Naive thymus-derived CD4-positive, alpha-beta T cell (primary cell): ENCODE results near the gene MGAT4A. TPM values are rescaled to one million over a fixed set of nuclear protein-coding genes. Genes with fewer than 3 reads are reported as not detected.

Experiments
- ATAC-seq: fragments of 150-1000 bp; cut with Tn5 transposase; 2 replicates; pipeline ENCODE4 v1.10.0; 2021; ENCODE audit warnings: mild to moderate bottlenecking, moderate library complexity
- CTCF ChIA-PET: fragments of 350-600 bp; sonication (Branson Sonifier 250); formaldehyde crosslinking; loops from one replicate; lab custom pipeline; 2021; ENCODE audit warnings: antibody characterized with exemption; lab: Charles Lee
- POLR2A ChIA-PET: fragments of 350-600 bp; sonication (Branson Sonifier 250); formaldehyde crosslinking; loops from one replicate; lab custom pipeline; 2021; ENCODE audit warnings: antibody characterized with exemption, inconsistent platforms; lab: Charles Lee
- DNase-seq, 9 donors: peaks; one replicate each; pipeline versions ENCODE4 v3.0.0 to v3.0.0-alpha.2; 2020 to 2022; ENCODE audit warnings: mixed read lengths in 1 of 9
- H3K27ac ChIP-seq: one replicate; pipeline ENCODE4 v1.7.0; 2013; ENCODE audit warnings: mild to moderate bottlenecking, low read depth, low read length, moderate library complexity
- H3K27me3 ChIP-seq, 2 donors: one replicate each; pipeline ENCODE4 v1.7.0; 2013; ENCODE audit warnings: low read length in 2 of 2, mild to moderate bottlenecking in 2 of 2, moderate library complexity in 2 of 2; ENCODE audit not compliant: control insufficient read depth in 2 of 2, insufficient read depth in 2 of 2
- H3K36me3 ChIP-seq, 3 experiments: 1 replicate in 2 of 3; 2 replicates in 1 of 3; pipeline ENCODE4 v1.7.0; 2013; ENCODE audit warnings: low read length in 3 of 3, mild to moderate bottlenecking in 3 of 3, moderate library complexity in 1 of 3; ENCODE audit not compliant: insufficient read depth in 3 of 3, control insufficient read depth in 2 of 3
- H3K4me1 ChIP-seq, 2 donors: one replicate each; pipeline ENCODE4 v1.7.0; 2013; ENCODE audit warnings: low read length in 2 of 2, mild to moderate bottlenecking in 2 of 2, moderate library complexity in 1 of 2; ENCODE audit not compliant: control insufficient read depth in 2 of 2, insufficient read depth in 2 of 2
- H3K4me3 ChIP-seq: 2 replicates; pipeline ENCODE4 v1.7.0; 2013; ENCODE audit warnings: mild to moderate bottlenecking, low read length
- H3K9me3 ChIP-seq, 3 experiments: 1 replicate in 2 of 3; 2 replicates in 1 of 3; pipeline ENCODE4 v1.7.0; 2013; ENCODE audit warnings: low read length in 3 of 3; ENCODE audit not compliant: control insufficient read depth in 2 of 3
- H3K27ac Mint-ChIP-seq, 9 donors: one replicate each; pipeline ENCODE4 v1.8.0; 2020 to 2022; ENCODE audit warnings: mixed read lengths in 9 of 9, mild to moderate bottlenecking in 8 of 9, moderate library complexity in 5 of 9, inconsistent platforms in 2 of 9
- H3K27me3 Mint-ChIP-seq, 5 donors: one replicate each; pipeline ENCODE4 v1.8.0; 2021 to 2022; ENCODE audit warnings: mixed read lengths in 5 of 5, mild to moderate bottlenecking in 1 of 5
- H3K36me3 Mint-ChIP-seq, 5 donors: one replicate each; pipeline ENCODE4 v1.8.0; 2020 to 2022; ENCODE audit warnings: mixed read lengths in 5 of 5, mild to moderate bottlenecking in 3 of 5, inconsistent platforms in 1 of 5
- H3K4me1 Mint-ChIP-seq, 7 donors: one replicate each; pipeline ENCODE4 v1.8.0; 2020 to 2022; ENCODE audit warnings: mixed read lengths in 7 of 7, mild to moderate bottlenecking in 3 of 7, inconsistent platforms in 1 of 7
- H3K4me3 Mint-ChIP-seq, 10 donors: one replicate each; pipeline ENCODE4 v1.8.0; 2020 to 2022; ENCODE audit warnings: mild to moderate bottlenecking in 10 of 10, mixed read lengths in 10 of 10, moderate library complexity in 6 of 10, inconsistent platforms in 2 of 10
- H3K9me3 Mint-ChIP-seq, 11 donors: one replicate each; pipeline ENCODE4 v1.8.0; 2020 to 2022; ENCODE audit warnings: mixed read lengths in 11 of 11, mild to moderate bottlenecking in 4 of 11, inconsistent platforms in 1 of 11, moderate library complexity in 1 of 11
- intact Hi-C, 2 donors: fragments of 100-400 bp; cut with micrococcal nuclease; formaldehyde crosslinking; loops; one replicate each; pipeline ENCODE4 v1.15.1; 2023
- polyA plus RNA-seq, 2 donors: library from polyadenylated mRNA; unstranded; fragments of 300-500 nt; fragmentation: Illumina TruSeq; gene quantifications; one replicate each; pipeline ENCODE4 v1.2.3, GENCODE V29; 2021
- total RNA-seq, 6 experiments: library from RNA in 5 of 6; stranded (reverse) in 5 of 6; gene quantifications; 1 replicate in 5 of 6; 2 replicates in 1 of 6; pipeline ENCODE4 v1.2.3 and lab custom pipeline; 2021 to 2026

MGAT4A gene
- total and polyA plus RNA-seq, 7 experiments from 2014 or later: 125 to 349 (median 262) TPM

GRCh38 chr2:98712145-98712544 lies 18.8 kb downstream of the MGAT4A start:
- no peak overlapping the region for H3K4me3 ChIP-seq
- Mint-ChIP-seq H3K4me1 (peaks cover 64 to 100% (median 91%) of the 10 kb centered on the region in 7 donors), H3K27ac (peak overlapping the region; percentile 38 to 95 (median 79)), H3K27me3 (no peaks in the 10 kb centered on the region), H3K9me3 (no peaks in the 10 kb centered on the region), H3K4me3 (peak overlapping the region; percentile 35 to 81 (median 75)), H3K36me3 (peaks cover 9 to 42% (median 14%) of the 10 kb centered on the region in 5 donors)
- ATAC-seq (no peak), DNase-seq (no peak)
- POLR2A ChIA-PET: interaction anchor here (0.6 to 3.4 kb wide), 10 partner anchors 9 to 107 kb away, joined by 3 to 15 read pairs (median 6); partner anchors contain the start of gene MGAT4A
- H3K4me1 ChIP-seq: peaks cover 63 to 67% of the 10 kb centered on the region in 2 donors
- intact Hi-C loops: loop anchor here in 1 of 2 donors (1.0 kb wide), 1 partner anchor 17 kb away; no protein-coding TSS in a partner anchor
- CTCF ChIA-PET: interaction anchor here (0.9 to 1.0 kb wide), 2 partner anchors 8 to 16 kb away, joined by 3 read pairs; no protein-coding TSS in a partner anchor
- H3K27ac ChIP-seq: peak overlapping the region; percentile 44
- H3K27me3 ChIP-seq: no peaks in the 10 kb centered on the region
- no peaks in the 10 kb centered on the region for H3K9me3 ChIP-seq
- no peaks in the 10 kb centered on the region for H3K36me3 ChIP-seq

- H3K4me3 ChIP-seq: no peak overlapping the region
- H3K4me3 Mint-ChIP-seq: peak overlapping the region in 9 of 10 donors; percentile 35 to 81 (median 76)
- ChIA-PET CTCF (interaction anchor here (0.6 kb wide), 1 partner anchor 140 kb away, joined by 4 read pairs; no protein-coding TSS in a partner anchor), POLR2A (interaction anchor here (0.9 to 3.4 kb wide), 10 partner anchors 8 to 67 kb away, joined by 3 to 15 read pairs (median 6); partner anchors contain the start of gene MGAT4A)
- intact Hi-C loops: loop anchor here in 1 of 2 donors (2.0 kb wide), 1 partner anchor 19 kb away; no protein-coding TSS in a partner anchor
- ATAC-seq (no peak), DNase-seq (no peak)
- H3K27ac Mint-ChIP-seq: peak overlapping the region in 8 of 9 donors; percentile 70 to 95 (median 82)
- no peaks in the 10 kb centered on the region for H3K27me3 Mint-ChIP-seq
- H3K27ac ChIP-seq: no peak overlapping the region
- H3K4me1 ChIP-seq: peaks cover 60 to 67% of the 10 kb centered on the region in 2 donors
- H3K4me1 Mint-ChIP-seq: peaks cover 64 to 100% (median 89%) of the 10 kb centered on the region in 7 donors
- no peaks in the 10 kb centered on the region for H3K9me3 ChIP-seq
- H3K36me3 ChIP-seq: no peaks in the 10 kb centered on the region
- no peaks in the 10 kb centered on the region for H3K27me3 ChIP-seq
- H3K36me3 Mint-ChIP-seq: peaks cover 8 to 37% (median 14%) of the 10 kb centered on the region in 5 donors
- H3K9me3 Mint-ChIP-seq: no peaks in the 10 kb centered on the region
Observed at GRCh38 chr2:98711506-98711905, 19.4 kb downstream of the MGAT4A start.

- H3K36me3 Mint-ChIP-seq: peaks cover 8 to 31% (median 14%) of the 10 kb centered on the region in 5 donors
- H3K4me3 Mint-ChIP-seq: peak overlapping the region; percentile 11 to 84 (median 76)
- H3K4me1 Mint-ChIP-seq: peaks cover 63 to 99% (median 87%) of the 10 kb centered on the region in 7 donors
- Histone ChIP-seq H3K9me3 (no peaks in the 10 kb centered on the region), H3K27me3 (no peaks in the 10 kb centered on the region), H3K36me3 (no peaks in the 10 kb centered on the region), H3K27ac (peak overlapping the region; percentile 16), H3K4me3 (no peak overlapping the region), H3K4me1 (peaks cover 58 to 67% of the 10 kb centered on the region in 2 donors)
- POLR2A ChIA-PET: interaction anchor here (0.9 to 3.4 kb wide), 4 partner anchors 16 to 66 kb away, joined by 3 to 14 read pairs (median 9); partner anchors contain the start of gene MGAT4A
- no peak for ATAC-seq
- DNase-seq: no peak
- intact Hi-C loops: loop anchor here in 1 of 2 donors (2.0 kb wide), 1 partner anchor 18 kb away; no protein-coding TSS in a partner anchor
- no peaks in the 10 kb centered on the region for H3K9me3 Mint-ChIP-seq
- peak overlapping the region in 8 of 9 donors; percentile 70 to 92 (median 80) for H3K27ac Mint-ChIP-seq
- CTCF ChIA-PET: interaction anchor here (1.1 kb wide), 1 partner anchor 19 kb away, joined by 3 read pairs; no protein-coding TSS in a partner anchor
- H3K27me3 Mint-ChIP-seq: no peaks in the 10 kb centered on the region
Observed at GRCh38 chr2:98710734-98711133, 20.2 kb downstream of the MGAT4A start.

GRCh38 chr2:98709535-98709934 lies 21.4 kb downstream of the MGAT4A start:
- H3K36me3 ChIP-seq: peaks cover 0 to 7% (median 0%) of the 10 kb centered on the region in 3 experiments
- POLR2A ChIA-PET: interaction anchor here (0.7 to 4.4 kb wide), 12 partner anchors 8 to 60 kb away, joined by 3 to 19 read pairs (median 6); no protein-coding TSS in a partner anchor
- CTCF ChIA-PET: interaction anchor here (1.2 kb wide), 1 partner anchor 10 kb away, joined by 3 read pairs; no protein-coding TSS in a partner anchor
- DNase-seq (no peak), ATAC-seq (no peak)
- H3K27me3 ChIP-seq: no peaks in the 10 kb centered on the region
- H3K9me3 Mint-ChIP-seq: no peaks in the 10 kb centered on the region
- no peaks in the 10 kb centered on the region for H3K27me3 Mint-ChIP-seq
- intact Hi-C loops: loop anchor here in 1 of 2 donors (1.0 kb wide), 1 partner anchor 8 kb away; no protein-coding TSS in a partner anchor
- H3K9me3 ChIP-seq: no peaks in the 10 kb centered on the region
- H3K36me3 Mint-ChIP-seq: peaks cover 8 to 32% (median 14%) of the 10 kb centered on the region in 5 donors
- H3K4me1 ChIP-seq: peaks cover 51 to 66% of the 10 kb centered on the region in 2 donors
- peaks cover 57 to 98% (median 87%) of the 10 kb centered on the region in 7 donors for H3K4me1 Mint-ChIP-seq
- H3K27ac Mint-ChIP-seq: peak overlapping the region; percentile 16 to 91 (median 80)
- no peak overlapping the region for H3K4me3 ChIP-seq
- H3K4me3 Mint-ChIP-seq: peak overlapping the region; percentile 24 to 84 (median 76)
- peak overlapping the region; percentile 23 for H3K27ac ChIP-seq

GRCh38 chr2:98708396-98709186 lies 22.3 kb downstream of the MGAT4A start:
- Histone ChIP-seq H3K27me3 (no peaks in the 10 kb centered on the region), H3K4me3 (no peak overlapping the region), H3K27ac (peak overlapping the region; percentile 39), H3K36me3 (peaks cover 0 to 13% (median 0%) of the 10 kb centered on the region in 3 experiments), H3K4me1 (peaks cover 52 to 66% of the 10 kb centered on the region in 2 donors), H3K9me3 (no peaks in the 10 kb centered on the region)
- ChIA-PET CTCF (interaction anchor here (1.2 to 1.3 kb wide), 2 partner anchors 11 to 15 kb away, joined by 3 read pairs; no protein-coding TSS in a partner anchor), POLR2A (interaction anchor here (0.7 to 4.4 kb wide), 10 partner anchors 9 to 59 kb away, joined by 3 to 19 read pairs (median 6); no protein-coding TSS in a partner anchor)
- Mint-ChIP-seq H3K27ac (peak overlapping the region in 8 of 9 donors; percentile 70 to 91 (median 81)), H3K36me3 (peaks cover 8 to 35% (median 13%) of the 10 kb centered on the region in 5 donors), H3K4me3 (peak overlapping the region in 9 of 10 donors; percentile 38 to 81 (median 75)), H3K9me3 (no peaks in the 10 kb centered on the region), H3K4me1 (peaks cover 54 to 98% (median 88%) of the 10 kb centered on the region in 7 donors), H3K27me3 (no peaks in the 10 kb centered on the region)
- intact Hi-C loops: loop anchor here in 1 of 2 donors (1.0 kb wide), 1 partner anchor 7 kb away; no protein-coding TSS in a partner anchor
- ATAC-seq: no peak
- DNase-seq: no peak

GRCh38 chr2:98706591-98706990 lies 24.3 kb downstream of the MGAT4A start:
- Mint-ChIP-seq H3K4me1 (peaks cover 55 to 98% (median 90%) of the 10 kb centered on the region in 7 donors), H3K4me3 (peak overlapping the region in 7 of 10 donors; percentile 6 to 81 (median 40)), H3K9me3 (no peaks in the 10 kb centered on the region), H3K36me3 (peaks cover 8 to 33% (median 13%) of the 10 kb centered on the region in 5 donors), H3K27ac (peak overlapping the region in 7 of 9 donors; percentile 11 to 85 (median 70)), H3K27me3 (no peaks in the 10 kb centered on the region)
- H3K9me3 ChIP-seq: no peaks in the 10 kb centered on the region
- H3K4me3 ChIP-seq: no peak overlapping the region
- ChIA-PET POLR2A (interaction anchor here (0.6 to 4.4 kb wide), 7 partner anchors 14 to 1037 kb away, joined by 3 to 19 read pairs (median 3); partner anchors contain the start of gene C2orf92), CTCF (no interaction called here)
- intact Hi-C loops: no loop called here
- ATAC-seq: no peak
- DNase-seq: no peak
- no peak overlapping the region for H3K27ac ChIP-seq
- H3K4me1 ChIP-seq: peaks cover 43 to 67% of the 10 kb centered on the region in 2 donors
- peaks cover 0 to 13% (median 0%) of the 10 kb centered on the region in 3 experiments for H3K36me3 ChIP-seq
- no peaks in the 10 kb centered on the region for H3K27me3 ChIP-seq
